ENCODE data around the gene RAB11A.

The RAB11A gene

GRCh38 chr15:65827065-65827464 is 42.2 kb upstream of the RAB11A start:
- peak in 1 of 2 experiments; percentile 46 for DNase-seq (ENCODE audit: low read depth in 1 of 2, low spot score in 1 of 2)
- H3K4me3 ChIP-seq (replicated peaks; ENCODE audit: insufficient read depth, low read length): no peak overlapping the region
- H3K27ac ChIP-seq (replicated peaks): peak overlapping the region; percentile 50
- H3K27me3 ChIP-seq (ENCODE audit: insufficient read depth, poor library complexity, severe bottlenecking): no peaks in the 10 kb centered on the region
- no peak for TF ChIP-seq POLR2AphosphoS5 (IDR thresholded peaks at IDR 0.05; ENCODE audit: low read depth)
- TF ChIP-seq, protein P1, sequence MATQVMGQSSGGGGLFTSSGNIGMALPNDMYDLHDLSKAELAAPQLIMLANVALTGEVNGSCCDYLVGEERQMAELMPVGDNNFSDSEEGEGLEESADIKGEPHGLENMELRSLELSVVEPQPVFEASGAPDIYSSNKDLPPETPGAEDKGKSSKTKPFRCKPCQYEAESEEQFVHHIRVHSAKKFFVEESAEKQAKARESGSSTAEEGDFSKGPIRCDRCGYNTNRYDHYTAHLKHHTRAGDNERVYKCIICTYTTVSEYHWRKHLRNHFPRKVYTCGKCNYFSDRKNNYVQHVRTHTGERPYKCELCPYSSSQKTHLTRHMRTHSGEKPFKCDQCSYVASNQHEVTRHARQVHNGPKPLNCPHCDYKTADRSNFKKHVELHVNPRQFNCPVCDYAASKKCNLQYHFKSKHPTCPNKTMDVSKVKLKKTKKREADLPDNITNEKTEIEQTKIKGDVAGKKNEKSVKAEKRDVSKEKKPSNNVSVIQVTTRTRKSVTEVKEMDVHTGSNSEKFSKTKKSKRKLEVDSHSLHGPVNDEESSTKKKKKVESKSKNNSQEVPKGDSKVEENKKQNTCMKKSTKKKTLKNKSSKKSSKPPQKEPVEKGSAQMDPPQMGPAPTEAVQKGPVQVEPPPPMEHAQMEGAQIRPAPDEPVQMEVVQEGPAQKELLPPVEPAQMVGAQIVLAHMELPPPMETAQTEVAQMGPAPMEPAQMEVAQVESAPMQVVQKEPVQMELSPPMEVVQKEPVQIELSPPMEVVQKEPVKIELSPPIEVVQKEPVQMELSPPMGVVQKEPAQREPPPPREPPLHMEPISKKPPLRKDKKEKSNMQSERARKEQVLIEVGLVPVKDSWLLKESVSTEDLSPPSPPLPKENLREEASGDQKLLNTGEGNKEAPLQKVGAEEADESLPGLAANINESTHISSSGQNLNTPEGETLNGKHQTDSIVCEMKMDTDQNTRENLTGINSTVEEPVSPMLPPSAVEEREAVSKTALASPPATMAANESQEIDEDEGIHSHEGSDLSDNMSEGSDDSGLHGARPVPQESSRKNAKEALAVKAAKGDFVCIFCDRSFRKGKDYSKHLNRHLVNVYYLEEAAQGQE (IDR thresholded peaks at IDR 0.05; ENCODE audit: insufficient replicate concordance, low read depth): no peak
- no peak for TF ChIP-seq SPI1 (IDR thresholded peaks at IDR 0.05; ENCODE audit: borderline replicate concordance, low read depth)
- TF ChIP-seq GABPA (IDR thresholded peaks at IDR 0.05; ENCODE audit: low read depth): no peak
- no peak for TF ChIP-seq CTCF (IDR thresholded peaks at IDR 0.05; ENCODE audit: insufficient read depth, low read length)

- Histone ChIP-seq H3K4me3 (replicated peaks; ENCODE audit: insufficient read depth, low read length) (no peak overlapping the region), H3K27ac (replicated peaks) (no peak overlapping the region), H3K27me3 (ENCODE audit: insufficient read depth, poor library complexity, severe bottlenecking) (no peaks in the 10 kb centered on the region)
- DNase-seq (ENCODE audit: low read depth in 1 of 2, low spot score in 1 of 2): no peak
- TF ChIP-seq GABPA (IDR thresholded peaks at IDR 0.05; ENCODE audit: low read depth) (no peak), CTCF (IDR thresholded peaks at IDR 0.05; ENCODE audit: insufficient read depth, low read length) (no peak), POLR2AphosphoS5 (IDR thresholded peaks at IDR 0.05; ENCODE audit: low read depth) (no peak), SPI1 (IDR thresholded peaks at IDR 0.05; ENCODE audit: borderline replicate concordance, low read depth) (no peak)
- TF ChIP-seq, protein P1 (IDR thresholded peaks at IDR 0.05; ENCODE audit: insufficient replicate concordance, low read depth): no peak
These were observed 40.7 kb upstream of the RAB11A start for GRCh38 chr15:65828585-65828984.

GRCh38 chr15:65829130-65829764 is 40.0 kb upstream of the RAB11A start:
- Histone ChIP-seq H3K27me3 (ENCODE audit: insufficient read depth, poor library complexity, severe bottlenecking) (no peaks in the 10 kb centered on the region), H3K27ac (replicated peaks) (no peak overlapping the region), H3K4me3 (replicated peaks; ENCODE audit: insufficient read depth, low read length) (no peak overlapping the region)
- no peak for DNase-seq (ENCODE audit: low read depth in 1 of 2, low spot score in 1 of 2)
- TF ChIP-seq, protein P1 (IDR thresholded peaks at IDR 0.05; ENCODE audit: insufficient replicate concordance, low read depth): no peak
- TF ChIP-seq CTCF (IDR thresholded peaks at IDR 0.05; ENCODE audit: insufficient read depth, low read length) (peak; percentile 48), SPI1 (IDR thresholded peaks at IDR 0.05; ENCODE audit: borderline replicate concordance, low read depth) (no peak), GABPA (IDR thresholded peaks at IDR 0.05; ENCODE audit: low read depth) (no peak), POLR2AphosphoS5 (IDR thresholded peaks at IDR 0.05; ENCODE audit: low read depth) (no peak)

Measured in HL-60 (cell line).